ENCODE data around the gene TCF21. TPM values are rescaled to one million over a fixed set of nuclear protein-coding genes. Genes with fewer than 3 reads are reported as not detected.

The TCF21 gene
- total RNA-seq, 1 experiment from 2014 or later = not detected

GRCh38 chr6:133937909-133938308 is 49.0 kb downstream of the TCF21 start:
- Histone ChIP-seq H3K27ac (no peak overlapping the region), H3K4me2 (no peak overlapping the region), H3K4me1 (replicated peaks; ENCODE audit: insufficient read depth) (peaks cover 7% of the 10 kb centered on the region; the same call in 1 of the 2 replicates), H3K79me2 (ENCODE audit: low read depth) (no peaks in the 10 kb centered on the region), H3K4me3 (no peak overlapping the region), H4K20me1 (ENCODE audit: insufficient read depth) (no peaks in the 10 kb centered on the region), H3K9me3 (ENCODE audit: insufficient read depth, low read depth) (no peaks in the 10 kb centered on the region), H3F3A (ENCODE audit: insufficient read depth, low read depth) (no peaks in the 10 kb centered on the region), H3K36me3 (ENCODE audit: low read depth) (no peaks in the 10 kb centered on the region), H3K9me2 (ENCODE audit: insufficient read depth) (no peaks in the 10 kb centered on the region), H2AFZ (no peak overlapping the region), H3K27me3 (ENCODE audit: insufficient read depth, low read depth) (no peaks in the 10 kb centered on the region)
- POLR2A ChIA-PET (ENCODE audit: unreplicated experiment) = interaction anchor here (0.5 kb wide), 1 partner anchor 10 kb away, joined by 3 read pairs; no protein-coding TSS in a partner anchor
- no TSS peak for BruUV-seq (replicated peaks)
- CTCF ChIA-PET = interaction anchor here (1.1 kb wide), 1 partner anchor 159 kb away, joined by 4 read pairs; no protein-coding TSS in a partner anchor
- TF ChIP-seq EZH2 (IDR thresholded peaks at IDR 0.05; ENCODE audit: low read depth) (no peak), CTCF (conservative IDR thresholded peaks at IDR 0.05) (no peak)
- no peak for DNase-seq
- intact Hi-C loops (cut with micrococcal nuclease; ENCODE audit: unreplicated experiment) = no loop called here

GRCh38 chr6:133938533-133938932 is 49.6 kb downstream of the TCF21 start:
- no peaks in the 10 kb centered on the region for H3K79me2 ChIP-seq (ENCODE audit: low read depth)
- H2AFZ ChIP-seq = no peak overlapping the region
- CTCF ChIA-PET = no interaction called here
- BruUV-seq (replicated peaks) = no TSS peak
- POLR2A ChIA-PET (ENCODE audit: unreplicated experiment) = interaction anchor here (0.5 to 0.6 kb wide), 2 partner anchors 11 to 62 kb away, joined by 3 to 8 read pairs; no protein-coding TSS in a partner anchor
- H3K36me3 ChIP-seq (ENCODE audit: low read depth) = no peaks in the 10 kb centered on the region
- peaks cover 7% of the 10 kb centered on the region; the same call in 1 of the 2 replicates for H3K4me1 ChIP-seq (replicated peaks; ENCODE audit: insufficient read depth)
- DNase-seq = no peak
- no peaks in the 10 kb centered on the region for H3F3A ChIP-seq (ENCODE audit: insufficient read depth, low read depth)
- intact Hi-C loops (cut with micrococcal nuclease; ENCODE audit: unreplicated experiment) = no loop called here
- no peak overlapping the region for H3K4me2 ChIP-seq
- H3K9me2 ChIP-seq (ENCODE audit: insufficient read depth) = no peaks in the 10 kb centered on the region
- no peaks in the 10 kb centered on the region for H4K20me1 ChIP-seq (ENCODE audit: insufficient read depth)
- H3K27ac ChIP-seq = no peak overlapping the region
- no peak for TF ChIP-seq EZH2 (IDR thresholded peaks at IDR 0.05; ENCODE audit: low read depth)
- no peak for TF ChIP-seq CTCF (conservative IDR thresholded peaks at IDR 0.05)
- H3K4me3 ChIP-seq = no peak overlapping the region
- no peaks in the 10 kb centered on the region for H3K27me3 ChIP-seq (ENCODE audit: insufficient read depth, low read depth)
- no peaks in the 10 kb centered on the region for H3K9me3 ChIP-seq (ENCODE audit: insufficient read depth, low read depth)

- no peaks in the 10 kb centered on the region for H3F3A ChIP-seq (ENCODE audit: insufficient read depth, low read depth)
- intact Hi-C loops (cut with micrococcal nuclease; ENCODE audit: unreplicated experiment) = no loop called here
- peak overlapping the region; percentile 36 for H3K4me2 ChIP-seq
- no peak overlapping the region for H3K4me3 ChIP-seq
- no peaks in the 10 kb centered on the region for H3K9me3 ChIP-seq (ENCODE audit: insufficient read depth, low read depth)
- no peaks in the 10 kb centered on the region for H3K36me3 ChIP-seq (ENCODE audit: low read depth)
- H3K79me2 ChIP-seq (ENCODE audit: low read depth) = no peaks in the 10 kb centered on the region
- ChIA-PET CTCF (no interaction called here), POLR2A (ENCODE audit: unreplicated experiment) (interaction anchor here (0.7 kb wide), 1 partner anchor 15 kb away, joined by 4 read pairs; no protein-coding TSS in a partner anchor)
- H3K4me1 ChIP-seq (replicated peaks; ENCODE audit: insufficient read depth) = peaks cover 8% of the 10 kb centered on the region
- H3K27me3 ChIP-seq (ENCODE audit: insufficient read depth, low read depth) = no peaks in the 10 kb centered on the region
- TF ChIP-seq EZH2 (IDR thresholded peaks at IDR 0.05; ENCODE audit: low read depth) (no peak), CTCF (conservative IDR thresholded peaks at IDR 0.05) (no peak)
- no peak overlapping the region for H3K27ac ChIP-seq
- peak in 1 of 2 experiments; percentile 15 for DNase-seq
- peak overlapping the region; percentile 65; the same call in 1 of the 2 replicates for H2AFZ ChIP-seq
- H3K9me2 ChIP-seq (ENCODE audit: insufficient read depth) = no peaks in the 10 kb centered on the region
- no TSS peak for BruUV-seq (replicated peaks)
- no peaks in the 10 kb centered on the region for H4K20me1 ChIP-seq (ENCODE audit: insufficient read depth)
These were observed 51.1 kb downstream of the TCF21 start for GRCh38 chr6:133939778-133940667.

Other genes starting within 250 kb of the TCF21 start
- gene TBPL1, start 64.1 kb downstream of the TCF21 start, total RNA-seq (2021) = 11.0 and 21.7 TPM in 2 replicates
- 4.2 and 7.2 TPM in 2 replicates for gene SLC2A12, start 163.5 kb downstream of the TCF21 start, total RNA-seq (2021)